Measurements from ENCODE around the gene TMEM8B.

TMEM8B gene

DNA sequence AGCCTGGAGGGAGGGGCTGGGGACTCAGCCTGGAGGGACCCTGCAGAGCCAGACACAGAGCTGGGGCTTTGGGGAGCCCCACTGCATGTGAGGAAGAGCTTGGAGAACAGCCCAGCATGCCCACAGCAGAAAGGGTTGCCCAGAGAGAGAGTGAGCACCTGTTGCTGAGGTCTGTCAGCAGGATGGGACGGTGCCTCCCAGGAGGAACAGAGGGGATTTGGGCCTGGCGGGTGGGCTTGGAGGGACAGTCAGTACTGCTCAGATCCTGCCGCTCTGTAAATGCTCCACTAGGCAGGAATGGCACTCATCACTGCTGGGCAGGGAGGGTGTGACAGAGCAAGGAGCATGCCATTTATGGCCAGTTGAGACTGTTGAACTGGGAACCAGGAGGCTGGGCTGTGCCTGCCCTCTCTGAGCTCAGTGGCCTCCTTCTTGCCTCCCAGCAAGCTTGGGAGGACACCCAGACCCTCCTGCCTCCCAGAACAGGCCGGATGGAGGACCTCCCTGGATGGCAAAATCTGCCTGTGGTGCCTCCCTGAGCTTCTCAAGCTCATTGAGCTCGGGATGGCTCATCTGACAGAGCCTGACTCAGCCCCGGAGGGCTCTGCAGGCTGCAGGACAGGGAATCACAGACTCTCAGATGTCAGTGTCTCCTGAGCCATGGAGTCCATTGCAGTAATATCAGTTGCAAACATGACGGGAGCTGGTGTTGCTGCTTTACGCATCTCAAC, 76.2 kb downstream of the TMEM8B start:
- TF ChIP-seq POLR2AphosphoS5 (IDR thresholded peaks at IDR 0.05; ENCODE audit: low read depth, low read length): no peak
- no peak for TF ChIP-seq FOXP2 (optimal IDR thresholded peaks at IDR 0.05; ENCODE audit: borderline replicate concordance, extremely low read depth, extremely low read length, insufficient read depth)
- no peak for TF ChIP-seq TAF1 (IDR thresholded peaks at IDR 0.05; ENCODE audit: borderline replicate concordance, insufficient read depth, low read length)
- TF ChIP-seq SIN3A (IDR thresholded peaks at IDR 0.05; ENCODE audit: borderline replicate concordance, insufficient read depth, low read length): no peak
- TF ChIP-seq, protein P1, sequence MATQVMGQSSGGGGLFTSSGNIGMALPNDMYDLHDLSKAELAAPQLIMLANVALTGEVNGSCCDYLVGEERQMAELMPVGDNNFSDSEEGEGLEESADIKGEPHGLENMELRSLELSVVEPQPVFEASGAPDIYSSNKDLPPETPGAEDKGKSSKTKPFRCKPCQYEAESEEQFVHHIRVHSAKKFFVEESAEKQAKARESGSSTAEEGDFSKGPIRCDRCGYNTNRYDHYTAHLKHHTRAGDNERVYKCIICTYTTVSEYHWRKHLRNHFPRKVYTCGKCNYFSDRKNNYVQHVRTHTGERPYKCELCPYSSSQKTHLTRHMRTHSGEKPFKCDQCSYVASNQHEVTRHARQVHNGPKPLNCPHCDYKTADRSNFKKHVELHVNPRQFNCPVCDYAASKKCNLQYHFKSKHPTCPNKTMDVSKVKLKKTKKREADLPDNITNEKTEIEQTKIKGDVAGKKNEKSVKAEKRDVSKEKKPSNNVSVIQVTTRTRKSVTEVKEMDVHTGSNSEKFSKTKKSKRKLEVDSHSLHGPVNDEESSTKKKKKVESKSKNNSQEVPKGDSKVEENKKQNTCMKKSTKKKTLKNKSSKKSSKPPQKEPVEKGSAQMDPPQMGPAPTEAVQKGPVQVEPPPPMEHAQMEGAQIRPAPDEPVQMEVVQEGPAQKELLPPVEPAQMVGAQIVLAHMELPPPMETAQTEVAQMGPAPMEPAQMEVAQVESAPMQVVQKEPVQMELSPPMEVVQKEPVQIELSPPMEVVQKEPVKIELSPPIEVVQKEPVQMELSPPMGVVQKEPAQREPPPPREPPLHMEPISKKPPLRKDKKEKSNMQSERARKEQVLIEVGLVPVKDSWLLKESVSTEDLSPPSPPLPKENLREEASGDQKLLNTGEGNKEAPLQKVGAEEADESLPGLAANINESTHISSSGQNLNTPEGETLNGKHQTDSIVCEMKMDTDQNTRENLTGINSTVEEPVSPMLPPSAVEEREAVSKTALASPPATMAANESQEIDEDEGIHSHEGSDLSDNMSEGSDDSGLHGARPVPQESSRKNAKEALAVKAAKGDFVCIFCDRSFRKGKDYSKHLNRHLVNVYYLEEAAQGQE (IDR thresholded peaks at IDR 0.05; ENCODE audit: insufficient read depth in 1 of 2, low read depth in 2 of 2, low read length in 2 of 2): no peak

DNA sequence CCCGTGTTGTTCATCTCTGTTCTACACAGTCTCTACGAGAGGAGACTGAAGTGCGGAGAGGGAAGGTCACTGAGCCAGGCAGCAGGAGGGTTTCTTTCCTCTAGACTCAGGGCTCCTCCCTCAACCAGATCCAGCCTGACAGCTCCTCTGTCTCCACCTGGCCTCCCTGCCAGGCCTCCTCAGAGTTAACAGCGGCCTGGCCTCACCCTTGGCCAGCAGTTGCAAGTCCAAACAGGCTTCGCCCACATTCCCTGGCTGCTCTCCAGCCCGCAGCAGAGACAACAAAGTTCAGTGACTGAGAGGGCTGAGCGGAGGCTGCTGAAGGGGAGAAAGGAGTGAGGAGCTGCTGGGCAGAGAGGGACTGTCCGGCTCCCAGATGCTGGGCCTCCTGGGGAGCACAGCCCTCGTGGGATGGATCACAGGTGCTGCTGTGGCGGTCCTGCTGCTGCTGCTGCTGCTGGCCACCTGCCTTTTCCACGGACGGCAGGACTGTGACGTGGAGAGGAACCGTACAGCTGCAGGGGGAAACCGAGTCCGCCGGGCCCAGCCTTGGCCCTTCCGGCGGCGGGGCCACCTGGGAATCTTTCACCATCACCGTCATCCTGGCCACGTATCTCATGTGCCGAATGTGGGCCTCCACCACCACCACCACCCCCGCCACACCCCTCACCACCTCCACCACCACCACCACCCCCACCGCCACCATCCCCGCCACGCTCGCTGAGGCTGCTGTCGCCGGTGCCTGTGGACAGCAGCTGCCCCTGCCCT, 77.1 kb downstream of the TMEM8B start, which contains the start of gene HRCT1:
TSS of gene HRCT1 (plus strand) at position 291 of the 768 bp plus-strand sequence. CDS start at position 377, 86 bp downstream.
- TF ChIP-seq, protein P1 (IDR thresholded peaks at IDR 0.05; ENCODE audit: insufficient read depth in 1 of 2, low read depth in 2 of 2, low read length in 2 of 2): no peak
- TF ChIP-seq SIN3A (IDR thresholded peaks at IDR 0.05; ENCODE audit: borderline replicate concordance, insufficient read depth, low read length) (no peak), POLR2AphosphoS5 (IDR thresholded peaks at IDR 0.05; ENCODE audit: low read depth, low read length) (no peak)

DNA sequence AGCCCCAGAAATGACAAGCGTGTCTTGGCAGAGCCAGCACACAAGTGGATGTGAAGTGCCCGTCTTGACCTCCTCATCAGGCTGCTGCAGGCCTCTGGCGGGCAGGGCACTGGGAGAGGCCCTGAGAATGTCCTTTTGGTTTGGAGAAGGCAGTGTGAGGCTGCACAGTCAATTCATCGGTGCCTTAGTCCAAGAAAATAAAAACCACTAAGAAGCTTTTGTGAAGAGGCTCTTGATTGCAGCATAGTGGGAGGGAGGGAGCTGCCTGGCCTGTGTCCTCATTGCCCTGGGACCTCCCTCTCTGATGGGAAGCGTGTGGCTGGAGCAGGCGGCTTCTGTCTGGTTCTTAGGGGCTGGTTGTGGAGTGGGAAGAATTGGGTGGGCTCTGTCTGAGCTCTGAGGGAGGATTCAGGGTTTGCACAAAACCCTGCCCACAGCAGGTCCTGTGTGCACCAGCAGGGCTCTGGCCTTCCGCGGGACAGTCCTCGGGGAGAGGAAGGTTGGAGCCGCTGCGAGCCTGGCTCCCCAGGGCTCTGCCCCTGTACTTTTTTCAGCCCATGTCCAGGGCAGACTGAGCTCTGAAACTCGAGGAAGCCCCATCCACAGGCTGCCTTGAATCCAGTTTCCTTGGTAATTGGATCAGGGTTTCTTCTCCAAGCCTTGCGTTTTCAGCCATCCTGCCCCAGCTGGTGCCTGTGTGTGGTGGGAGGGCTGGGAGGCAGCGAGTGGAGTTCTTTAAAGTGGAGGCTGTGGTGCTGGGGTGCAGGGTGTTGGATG, 78.1 kb downstream of the TMEM8B start:
- TF ChIP-seq POLR2AphosphoS5 (IDR thresholded peaks at IDR 0.05; ENCODE audit: low read depth, low read length) (no peak), FOXP2 (optimal IDR thresholded peaks at IDR 0.05; ENCODE audit: borderline replicate concordance, extremely low read depth, extremely low read length, insufficient read depth) (no peak), SIN3A (IDR thresholded peaks at IDR 0.05; ENCODE audit: borderline replicate concordance, insufficient read depth, low read length) (no peak), TAF1 (IDR thresholded peaks at IDR 0.05; ENCODE audit: borderline replicate concordance, insufficient read depth, low read length) (no peak)
- TF ChIP-seq, protein P1 (IDR thresholded peaks at IDR 0.05; ENCODE audit: insufficient read depth in 1 of 2, low read depth in 2 of 2, low read length in 2 of 2): no peak

DNA sequence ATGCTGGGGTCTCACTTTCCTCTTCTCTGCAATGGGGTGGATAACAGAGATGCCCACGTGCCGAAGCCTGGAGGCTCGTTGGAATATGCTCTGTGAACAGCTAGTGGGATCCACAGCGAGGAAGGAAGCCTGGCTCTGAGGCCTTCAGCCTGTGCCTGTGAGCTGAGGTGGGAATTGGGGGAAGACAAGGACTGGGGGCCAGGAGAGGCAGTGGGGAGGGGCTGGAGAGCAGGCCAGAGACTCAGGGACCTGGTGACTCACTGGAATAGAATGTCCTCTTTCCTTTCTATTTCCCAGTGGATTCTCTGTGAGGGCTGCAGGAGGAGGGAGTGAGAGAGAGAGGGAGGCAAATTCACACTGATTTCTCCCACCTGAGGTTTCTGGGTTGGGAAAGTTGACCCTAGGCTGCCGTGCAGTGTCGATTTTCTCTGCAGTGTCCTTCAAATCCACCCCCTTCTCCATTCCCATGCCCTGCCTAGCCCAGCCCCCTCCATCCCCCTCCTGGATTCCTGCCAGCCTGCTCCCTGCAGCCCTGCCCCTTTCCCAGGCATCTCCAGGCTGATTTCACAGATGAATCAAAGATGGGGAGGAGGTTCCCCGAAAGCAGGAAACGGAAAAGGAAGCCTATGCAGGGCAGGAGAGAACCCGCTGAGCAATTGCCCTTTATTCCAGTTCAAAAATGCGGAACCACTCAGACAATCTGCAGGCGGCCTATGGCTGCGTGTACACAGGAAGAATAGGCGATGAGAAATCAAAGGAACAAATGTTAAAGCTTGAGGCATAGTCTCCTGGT, 78.9 kb downstream of the TMEM8B start:
- TF ChIP-seq TAF1 (IDR thresholded peaks at IDR 0.05; ENCODE audit: borderline replicate concordance, insufficient read depth, low read length) (no peak), SIN3A (IDR thresholded peaks at IDR 0.05; ENCODE audit: borderline replicate concordance, insufficient read depth, low read length) (no peak), POLR2AphosphoS5 (IDR thresholded peaks at IDR 0.05; ENCODE audit: low read depth, low read length) (no peak), FOXP2 (optimal IDR thresholded peaks at IDR 0.05; ENCODE audit: borderline replicate concordance, extremely low read depth, extremely low read length, insufficient read depth) (no peak)
- TF ChIP-seq, protein P1 (IDR thresholded peaks at IDR 0.05; ENCODE audit: insufficient read depth in 1 of 2, low read depth in 2 of 2, low read length in 2 of 2): no peak

All from PFSK-1 (cell line).